SK-N-MC (cell line): ENCODE results near the gene GRIK3.

Experiments
- EZH2 ChIP-seq: fragments of 200-600 bp; sonication (generic); IDR thresholded peaks from one replicate; pipeline ENCODE4 v1.6.1; 2017; ENCODE audit warnings: antibody characterized with exemption
- POLR2AphosphoS5 ChIP-seq: IDR thresholded peaks from 2 replicates; pipeline ENCODE4 v1.6.1; 2012; ENCODE audit warnings: mild to moderate bottlenecking, low read depth, low read length, borderline replicate concordance

DNA sequence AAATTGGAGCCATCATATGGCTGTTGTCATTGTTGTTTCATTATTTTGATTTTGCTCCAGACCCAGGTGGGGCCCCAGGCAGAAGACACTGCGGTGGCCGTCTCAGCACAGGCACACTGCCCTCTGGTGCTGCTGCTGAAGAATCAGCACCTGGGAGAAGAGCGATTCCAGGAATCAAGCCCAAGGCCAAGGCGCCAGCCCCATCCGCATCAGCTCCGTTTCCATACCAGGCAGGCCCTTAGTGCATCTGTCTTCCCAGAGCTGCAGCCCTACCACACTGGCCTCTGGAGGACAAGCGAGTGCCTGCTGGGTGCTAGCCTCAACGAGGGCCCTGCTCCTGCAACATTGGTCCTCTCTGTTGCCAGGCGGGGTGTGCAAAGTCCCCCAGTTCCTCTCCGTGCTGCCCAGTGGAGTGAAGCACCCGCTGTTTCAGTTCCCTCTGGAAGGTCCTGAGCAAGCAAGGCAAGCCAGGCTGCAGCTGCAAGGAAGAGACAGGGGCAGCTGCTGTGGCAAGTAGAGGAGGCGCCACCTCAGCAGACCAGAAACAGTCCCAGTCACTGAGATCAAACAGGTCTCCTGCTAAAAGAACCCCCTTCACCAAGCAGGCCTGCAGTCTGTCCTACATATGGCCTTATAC lies 5.2 kb downstream of the GRIK3 start:
- TF ChIP-seq EZH2 (no peak), POLR2AphosphoS5 (no peak)
